Activated naive CD8-positive, alpha-beta T cell treated with anti-CD3 and anti-CD28 coated beads, Interleukin-2, amount 50 U/mL, for 16 hours (primary cell): ENCODE measurements around the gene CMSS1.
"Not testable (repeated sequence)": the region's sequence is repeated elsewhere in the genome, so short reads cannot be mapped to it uniquely, and the experiment has no call there.

Experiments
- DNase-seq: peaks from one replicate; pipeline ENCODE4 v3.0.0-alpha.2; 2020; ENCODE audit warnings: low read depth, low spot score

Gene CMSS1

GRCh38 chr3:100083209-100083608 is 265.5 kb downstream of the CMSS1 start:
- DNase-seq, result no peak

- DNase-seq, result no peak
Measured at GRCh38 chr3:100084100-100084806, 266.6 kb downstream of the CMSS1 start.

GRCh38 chr3:100086401-100086800 is 268.7 kb downstream of the CMSS1 start:
- no peak for DNase-seq

GRCh38 chr3:100087198-100087597 is 269.5 kb downstream of the CMSS1 start:
- DNase-seq, result no peak

GRCh38 chr3:100088735-100089368 is 271.2 kb downstream of the CMSS1 start:
- DNase-seq, result no peak

- DNase-seq, result no peak
Measured at GRCh38 chr3:100089812-100090668, 272.4 kb downstream of the CMSS1 start.

GRCh38 chr3:100090669-100091005 is 273.0 kb downstream of the CMSS1 start:
- DNase-seq, result no peak

GRCh38 chr3:100093831-100094230 is 276.2 kb downstream of the CMSS1 start:
- DNase-seq, result no peak

- DNase-seq, result not testable (repeated sequence)
Measured at GRCh38 chr3:100096286-100096685, 278.6 kb downstream of the CMSS1 start.

- no peak for DNase-seq
Measured at GRCh38 chr3:100096866-100097265, 279.2 kb downstream of the CMSS1 start.

GRCh38 chr3:100097919-100098783 is 280.5 kb downstream of the CMSS1 start:
- DNase-seq, result no peak

- DNase-seq, result no peak
Measured at GRCh38 chr3:100098784-100099070, 281.1 kb downstream of the CMSS1 start.

GRCh38 chr3:100099621-100100020 is 282.0 kb downstream of the CMSS1 start:
- no peak for DNase-seq

GRCh38 chr3:100100425-100100824 is 282.8 kb downstream of the CMSS1 start:
- DNase-seq, result no peak

- DNase-seq, result no peak
Measured at GRCh38 chr3:100102757-100103156, 285.1 kb downstream of the CMSS1 start.

- DNase-seq, result no peak
Measured at GRCh38 chr3:100103558-100104441, 286.1 kb downstream of the CMSS1 start.

GRCh38 chr3:100104442-100104798 is 286.8 kb downstream of the CMSS1 start:
- no peak for DNase-seq

GRCh38 chr3:100104817-100105413 is 287.3 kb downstream of the CMSS1 start:
- no peak for DNase-seq

- no peak for DNase-seq
Measured at GRCh38 chr3:100105501-100105900, 287.8 kb downstream of the CMSS1 start.

GRCh38 chr3:100106094-100106493 is 288.4 kb downstream of the CMSS1 start:
- DNase-seq, result no peak
